Mucosa of stomach (tissue), 1 donor: ENCODE data around the gene PARVA.

Experiments used
- H3K27me3 ChIP-seq: one replicate; pipeline ENCODE4 v1.7.0; 2013; ENCODE audit warnings: mild to moderate bottlenecking, low read length; ENCODE audit not compliant: control insufficient read depth, insufficient read depth
- H3K36me3 ChIP-seq: one replicate; pipeline ENCODE4 v1.7.0; 2013; ENCODE audit warnings: low read length; ENCODE audit not compliant: control insufficient read depth, insufficient read depth
- H3K4me1 ChIP-seq: one replicate; pipeline ENCODE4 v1.7.0; 2013; ENCODE audit warnings: mild to moderate bottlenecking, low read length; ENCODE audit not compliant: control insufficient read depth, insufficient read depth
- H3K4me3 ChIP-seq: one replicate; pipeline ENCODE4 v1.7.0; 2013; ENCODE audit warnings: low read length
- H3K9ac ChIP-seq: one replicate; pipeline ENCODE4 v1.7.0; 2013; ENCODE audit warnings: mild to moderate bottlenecking, low read length, moderate library complexity
- H3K9me3 ChIP-seq: one replicate; pipeline ENCODE4 v1.7.0; 2013; ENCODE audit warnings: mild to moderate bottlenecking, low read length, moderate library complexity; ENCODE audit not compliant: control insufficient read depth
- donor health status: Pancreatic carcinoma.

The PARVA gene

GRCh38 chr11:12534549-12534948 is 157.2 kb downstream of the PARVA start:
- H3K9ac ChIP-seq: no peak overlapping the region
- H3K9me3 ChIP-seq: no peaks in the 10 kb centered on the region
- H3K4me3 ChIP-seq: no peak overlapping the region
- no peaks in the 10 kb centered on the region for H3K27me3 ChIP-seq
- H3K4me1 ChIP-seq: peaks cover 16% of the 10 kb centered on the region
- H3K36me3 ChIP-seq: no peaks in the 10 kb centered on the region

GRCh38 chr11:12535321-12535720 is 157.9 kb downstream of the PARVA start:
- H3K36me3 ChIP-seq: no peaks in the 10 kb centered on the region
- no peak overlapping the region for H3K9ac ChIP-seq
- H3K27me3 ChIP-seq: no peaks in the 10 kb centered on the region
- peaks cover 16% of the 10 kb centered on the region for H3K4me1 ChIP-seq
- no peaks in the 10 kb centered on the region for H3K9me3 ChIP-seq
- H3K4me3 ChIP-seq: no peak overlapping the region

- Histone ChIP-seq H3K27me3 (no peaks in the 10 kb centered on the region), H3K9ac (no peak overlapping the region), H3K9me3 (no peaks in the 10 kb centered on the region), H3K36me3 (no peaks in the 10 kb centered on the region), H3K4me3 (no peak overlapping the region), H3K4me1 (peaks cover 16% of the 10 kb centered on the region)
Measured at GRCh38 chr11:12536566-12536965, 159.2 kb downstream of the PARVA start.

GRCh38 chr11:12537778-12538401 is 160.5 kb downstream of the PARVA start:
- Histone ChIP-seq H3K27me3 (no peaks in the 10 kb centered on the region), H3K9me3 (no peaks in the 10 kb centered on the region), H3K36me3 (no peaks in the 10 kb centered on the region), H3K4me1 (peaks cover 16% of the 10 kb centered on the region), H3K4me3 (no peak overlapping the region), H3K9ac (no peak overlapping the region)

GRCh38 chr11:12538889-12539421 is 161.6 kb downstream of the PARVA start:
- H3K27me3 ChIP-seq: no peaks in the 10 kb centered on the region
- peaks cover 19% of the 10 kb centered on the region for H3K4me1 ChIP-seq
- no peak overlapping the region for H3K4me3 ChIP-seq
- no peaks in the 10 kb centered on the region for H3K36me3 ChIP-seq
- no peaks in the 10 kb centered on the region for H3K9me3 ChIP-seq
- H3K9ac ChIP-seq: no peak overlapping the region

- no peaks in the 10 kb centered on the region for H3K27me3 ChIP-seq
- peaks cover 19% of the 10 kb centered on the region for H3K4me1 ChIP-seq
- H3K4me3 ChIP-seq: no peak overlapping the region
- no peaks in the 10 kb centered on the region for H3K9me3 ChIP-seq
- no peak overlapping the region for H3K9ac ChIP-seq
- H3K36me3 ChIP-seq: no peaks in the 10 kb centered on the region
Measured at GRCh38 chr11:12539572-12539971, 162.2 kb downstream of the PARVA start.

- no peak overlapping the region for H3K9ac ChIP-seq
- no peak overlapping the region for H3K4me3 ChIP-seq
- peaks cover 17% of the 10 kb centered on the region for H3K4me1 ChIP-seq
Measured at GRCh38 chr11:12540075-12540680, 162.8 kb downstream of the PARVA start.

GRCh38 chr11:12540913-12541582 is 163.7 kb downstream of the PARVA start:
- H3K27me3 ChIP-seq: no peaks in the 10 kb centered on the region
- H3K9me3 ChIP-seq: no peaks in the 10 kb centered on the region
- no peaks in the 10 kb centered on the region for H3K36me3 ChIP-seq
- H3K9ac ChIP-seq: no peak overlapping the region
- H3K4me1 ChIP-seq: peaks cover 17% of the 10 kb centered on the region
- no peak overlapping the region for H3K4me3 ChIP-seq

More at GRCh38 chr11:12540075-12540680, 162.8 kb downstream of the PARVA start:
- H3K9me3 ChIP-seq: no peaks in the 10 kb centered on the region
- H3K27me3 ChIP-seq: no peaks in the 10 kb centered on the region
- no peaks in the 10 kb centered on the region for H3K36me3 ChIP-seq

GRCh38 chr11:12541583-12542151 is 164.3 kb downstream of the PARVA start:
- Histone ChIP-seq H3K27me3 (no peaks in the 10 kb centered on the region), H3K36me3 (no peaks in the 10 kb centered on the region), H3K4me1 (peaks cover 17% of the 10 kb centered on the region), H3K9ac (no peak overlapping the region), H3K9me3 (no peaks in the 10 kb centered on the region), H3K4me3 (no peak overlapping the region)

- peaks cover 15% of the 10 kb centered on the region for H3K4me1 ChIP-seq
- H3K9ac ChIP-seq: no peak overlapping the region
- H3K9me3 ChIP-seq: no peaks in the 10 kb centered on the region
- no peak overlapping the region for H3K4me3 ChIP-seq
- H3K27me3 ChIP-seq: no peaks in the 10 kb centered on the region
- no peaks in the 10 kb centered on the region for H3K36me3 ChIP-seq
Measured at GRCh38 chr11:12542186-12542935, 165.0 kb downstream of the PARVA start.

GRCh38 chr11:12543596-12544415 is 166.4 kb downstream of the PARVA start:
- H3K9me3 ChIP-seq: no peaks in the 10 kb centered on the region
- H3K9ac ChIP-seq: no peak overlapping the region
- H3K27me3 ChIP-seq: no peaks in the 10 kb centered on the region
- no peaks in the 10 kb centered on the region for H3K36me3 ChIP-seq
- H3K4me1 ChIP-seq: peaks cover 6% of the 10 kb centered on the region
- no peak overlapping the region for H3K4me3 ChIP-seq
